Vagina (tissue), 2 donors: ENCODE data around the gene FRMD4A. TPM values are rescaled to one million over a fixed set of nuclear protein-coding genes. Genes with fewer than 3 reads are reported as not detected.

Experiments used
- DNase-seq, 2 donors: peaks; one replicate each; pipeline ENCODE4 v3.0.0-alpha.2; 2017; ENCODE audit errors: extremely low spot score in 2 of 2
- H3K27ac ChIP-seq: fragments of 200-600 bp; sonication (generic); one replicate; pipeline ENCODE4 v1.5.1; 2019
- H3K27me3 ChIP-seq: fragments of 200-600 bp; sonication (generic); one replicate; pipeline ENCODE4 v1.5.1; 2019
- H3K36me3 ChIP-seq, 2 donors: fragments of 200-600 bp; sonication (generic); one replicate each; pipeline ENCODE4 v1.5.1; 2017 to 2019
- H3K4me1 ChIP-seq: fragments of 200-600 bp; sonication (generic); one replicate; pipeline ENCODE4 v1.5.1; 2019
- H3K4me3 ChIP-seq, 2 donors: fragments of 200-600 bp; sonication (generic); 1 replicate in 1 of 2; 2 replicates in 1 of 2; pipeline ENCODE4 v1.5.1; 2016 to 2019
- H3K9me3 ChIP-seq: fragments of 200-600 bp; sonication (generic); one replicate; pipeline ENCODE4 v1.5.1; 2019
- POLR2A ChIP-seq, 2 donors: fragments of 450-650 bp; IDR thresholded peaks; one replicate each; pipeline ENCODE4 v1.6.1; 2017; ENCODE audit warnings: antibody characterized with exemption in 2 of 2, mild to moderate bottlenecking in 2 of 2, moderate library complexity in 2 of 2
- POLR2AphosphoS5 ChIP-seq, 2 donors: sonication (generic); formaldehyde crosslinking; IDR thresholded peaks; one replicate each; pipeline ENCODE4 v1.9.0; 2017; ENCODE audit warnings: antibody characterized with exemption in 2 of 2, mild to moderate bottlenecking in 2 of 2, low read depth in 1 of 2; ENCODE audit not compliant: insufficient read depth in 1 of 2
- intact Hi-C: fragments of 100-400 bp; cut with DNase I; formaldehyde crosslinking; loops from one replicate; pipeline ENCODE4 v1.15.1; 2023
- total RNA-seq: library from RNA; depleted of rRNA; stranded (reverse); fragments of >200 nt; gene quantifications from one replicate; pipeline ENCODE4 v1.2.3, GENCODE V29; 2016
- TF ChIP-seq, protein P1 (sequence below), 3 experiments: fragments of 450-650 bp in 2 of 3; fragments of 200-600 bp in 1 of 3; sonication (generic) in 1 of 3; IDR thresholded peaks; one replicate each; pipeline ENCODE4 v1.5.1; 2017 to 2019; ENCODE audit warnings: antibody characterized with exemption in 3 of 3, mild to moderate bottlenecking in 2 of 3, moderate library complexity in 2 of 3

The FRMD4A gene
- total RNA-seq, 1 donor from 2014 or later = 24.8 TPM

DNA sequence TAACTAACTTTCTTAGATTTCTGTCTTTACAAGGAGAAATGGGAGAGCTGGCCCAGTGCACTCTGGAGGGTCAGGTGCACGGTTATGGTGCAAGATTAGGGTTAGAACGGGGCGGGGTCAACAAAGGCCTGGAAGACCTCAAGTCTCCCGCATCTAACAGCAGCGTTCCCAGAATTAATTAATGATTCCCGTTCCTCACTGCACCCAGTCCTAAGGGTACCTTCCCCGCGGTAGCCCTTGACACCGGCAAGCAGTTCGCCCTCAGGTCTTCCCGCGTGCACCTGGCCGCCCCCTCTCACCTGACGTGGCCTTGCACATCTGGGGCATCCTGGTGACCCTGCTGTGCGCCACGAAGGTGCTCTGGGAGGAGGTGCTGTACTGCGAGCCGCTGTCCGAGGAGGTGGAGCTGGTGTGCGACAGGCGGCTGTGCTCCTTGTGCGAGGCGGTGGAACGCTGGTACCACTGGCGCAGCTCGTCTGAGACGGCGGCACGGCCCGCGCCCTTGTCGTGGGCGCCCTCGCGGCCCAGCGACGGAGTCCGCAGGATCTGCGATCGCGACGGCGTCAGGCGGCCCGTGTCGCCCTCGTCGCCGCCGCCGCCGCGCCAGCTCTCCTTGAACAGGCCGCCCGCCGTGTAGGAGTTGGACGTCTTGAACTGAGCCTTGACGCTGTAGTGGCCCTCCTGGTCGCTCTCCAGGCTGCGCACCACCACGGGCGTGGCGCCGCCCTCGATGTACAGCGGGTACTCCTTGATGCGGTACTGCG lies 674.2 kb downstream of the FRMD4A start:
- peaks cover 20% of the 10 kb centered on the region for H3K4me1 ChIP-seq
- TF ChIP-seq POLR2AphosphoS5 (IDR thresholded peaks at IDR 0.05; ENCODE audit: insufficient read depth in 1 of 2, low read depth in 1 of 2) = no peak
- no peak for TF ChIP-seq POLR2A (IDR thresholded peaks at IDR 0.05)
- TF ChIP-seq, protein P1, sequence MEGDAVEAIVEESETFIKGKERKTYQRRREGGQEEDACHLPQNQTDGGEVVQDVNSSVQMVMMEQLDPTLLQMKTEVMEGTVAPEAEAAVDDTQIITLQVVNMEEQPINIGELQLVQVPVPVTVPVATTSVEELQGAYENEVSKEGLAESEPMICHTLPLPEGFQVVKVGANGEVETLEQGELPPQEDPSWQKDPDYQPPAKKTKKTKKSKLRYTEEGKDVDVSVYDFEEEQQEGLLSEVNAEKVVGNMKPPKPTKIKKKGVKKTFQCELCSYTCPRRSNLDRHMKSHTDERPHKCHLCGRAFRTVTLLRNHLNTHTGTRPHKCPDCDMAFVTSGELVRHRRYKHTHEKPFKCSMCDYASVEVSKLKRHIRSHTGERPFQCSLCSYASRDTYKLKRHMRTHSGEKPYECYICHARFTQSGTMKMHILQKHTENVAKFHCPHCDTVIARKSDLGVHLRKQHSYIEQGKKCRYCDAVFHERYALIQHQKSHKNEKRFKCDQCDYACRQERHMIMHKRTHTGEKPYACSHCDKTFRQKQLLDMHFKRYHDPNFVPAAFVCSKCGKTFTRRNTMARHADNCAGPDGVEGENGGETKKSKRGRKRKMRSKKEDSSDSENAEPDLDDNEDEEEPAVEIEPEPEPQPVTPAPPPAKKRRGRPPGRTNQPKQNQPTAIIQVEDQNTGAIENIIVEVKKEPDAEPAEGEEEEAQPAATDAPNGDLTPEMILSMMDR (IDR thresholded peaks at IDR 0.05) = no peak
- H3K27me3 ChIP-seq = no peaks in the 10 kb centered on the region
- no peak overlapping the region for H3K4me3 ChIP-seq
- no peaks in the 10 kb centered on the region for H3K9me3 ChIP-seq
- intact Hi-C loops = loop anchor here (10.0 kb wide), 1 partner anchor 298 kb away; no protein-coding TSS in a partner anchor
- H3K27ac ChIP-seq = no peak overlapping the region
- DNase-seq = peak in 1 of 2 donors; percentile 70
- H3K36me3 ChIP-seq = peaks cover 0 to 13% of the 10 kb centered on the region in 2 donors

GRCh38 chr10:13654846-13655245 lies 675.9 kb downstream of the FRMD4A start:
- Histone ChIP-seq H3K9me3 (no peaks in the 10 kb centered on the region), H3K27me3 (no peaks in the 10 kb centered on the region), H3K27ac (no peak overlapping the region), H3K4me1 (peaks cover 6% of the 10 kb centered on the region), H3K4me3 (no peak overlapping the region), H3K36me3 (peaks cover 0 to 26% of the 10 kb centered on the region in 2 donors)
- DNase-seq = peak in 1 of 2 donors; percentile 16
- no peak for TF ChIP-seq POLR2AphosphoS5 (IDR thresholded peaks at IDR 0.05; ENCODE audit: insufficient read depth in 1 of 2, low read depth in 1 of 2)
- TF ChIP-seq, protein P1 (IDR thresholded peaks at IDR 0.05) = no peak
- TF ChIP-seq POLR2A (IDR thresholded peaks at IDR 0.05) = no peak
- intact Hi-C loops = loop anchor here (10.0 kb wide), 1 partner anchor 300 kb away; no protein-coding TSS in a partner anchor

- Histone ChIP-seq H3K4me1 (peaks cover under 1% of the 10 kb centered on the region), H3K9me3 (no peaks in the 10 kb centered on the region), H3K36me3 (peaks cover 0 to 31% of the 10 kb centered on the region in 2 donors), H3K27ac (no peak overlapping the region), H3K4me3 (no peak overlapping the region), H3K27me3 (no peaks in the 10 kb centered on the region)
- intact Hi-C loops = loop anchor here (10.0 kb wide), 1 partner anchor 301 kb away; no protein-coding TSS in a partner anchor
- TF ChIP-seq POLR2AphosphoS5 (IDR thresholded peaks at IDR 0.05; ENCODE audit: insufficient read depth in 1 of 2, low read depth in 1 of 2) = no peak
- TF ChIP-seq POLR2A (IDR thresholded peaks at IDR 0.05) = no peak
- TF ChIP-seq, protein P1 (IDR thresholded peaks at IDR 0.05) = no peak
- peak; percentile 16 to 77 for DNase-seq
Measured at GRCh38 chr10:13654118-13654830, 676.5 kb downstream of the FRMD4A start.

DNA sequence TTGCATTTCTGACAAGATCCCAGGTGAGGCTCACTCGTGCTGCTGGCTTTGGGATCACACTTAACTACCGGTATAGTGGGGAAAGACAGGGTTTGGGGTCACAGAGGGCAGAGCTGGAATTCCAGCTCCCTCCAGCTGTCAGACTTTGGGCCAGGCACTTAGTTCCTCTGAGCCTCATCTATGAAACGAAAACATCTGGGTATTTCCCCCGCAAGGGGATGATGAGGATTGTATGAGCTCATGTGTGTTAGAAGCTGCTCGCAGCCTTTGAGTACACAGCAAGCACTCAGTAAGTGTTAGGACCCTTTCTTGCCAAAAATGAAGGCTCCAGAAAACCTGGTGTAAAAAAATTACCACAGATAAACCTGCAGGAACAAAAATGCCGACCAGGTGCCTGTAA lies 677.9 kb downstream of the FRMD4A start:
- Histone ChIP-seq H3K36me3 (peaks cover 0 to 35% of the 10 kb centered on the region in 2 donors), H3K9me3 (no peaks in the 10 kb centered on the region), H3K27me3 (no peaks in the 10 kb centered on the region), H3K4me1 (no peaks in the 10 kb centered on the region), H3K4me3 (no peak overlapping the region), H3K27ac (no peak overlapping the region)
- intact Hi-C loops = loop anchor here (10.0 kb wide), 1 partner anchor 302 kb away; no protein-coding TSS in a partner anchor
- DNase-seq = peak in 1 of 2 donors; percentile 60
- TF ChIP-seq, protein P1 (IDR thresholded peaks at IDR 0.05) = no peak
- TF ChIP-seq POLR2A (IDR thresholded peaks at IDR 0.05) (no peak), POLR2AphosphoS5 (IDR thresholded peaks at IDR 0.05; ENCODE audit: insufficient read depth in 1 of 2, low read depth in 1 of 2) (no peak)
